Superior temporal gyrus (tissue), 1 donor: Measurements from ENCODE around the gene DMC1.

Experiments used
- DNase-seq: peaks from one replicate; pipeline ENCODE4 v3.0.0-alpha.2; 2016; ENCODE audit errors: extremely low spot score

The DMC1 gene

DNA sequence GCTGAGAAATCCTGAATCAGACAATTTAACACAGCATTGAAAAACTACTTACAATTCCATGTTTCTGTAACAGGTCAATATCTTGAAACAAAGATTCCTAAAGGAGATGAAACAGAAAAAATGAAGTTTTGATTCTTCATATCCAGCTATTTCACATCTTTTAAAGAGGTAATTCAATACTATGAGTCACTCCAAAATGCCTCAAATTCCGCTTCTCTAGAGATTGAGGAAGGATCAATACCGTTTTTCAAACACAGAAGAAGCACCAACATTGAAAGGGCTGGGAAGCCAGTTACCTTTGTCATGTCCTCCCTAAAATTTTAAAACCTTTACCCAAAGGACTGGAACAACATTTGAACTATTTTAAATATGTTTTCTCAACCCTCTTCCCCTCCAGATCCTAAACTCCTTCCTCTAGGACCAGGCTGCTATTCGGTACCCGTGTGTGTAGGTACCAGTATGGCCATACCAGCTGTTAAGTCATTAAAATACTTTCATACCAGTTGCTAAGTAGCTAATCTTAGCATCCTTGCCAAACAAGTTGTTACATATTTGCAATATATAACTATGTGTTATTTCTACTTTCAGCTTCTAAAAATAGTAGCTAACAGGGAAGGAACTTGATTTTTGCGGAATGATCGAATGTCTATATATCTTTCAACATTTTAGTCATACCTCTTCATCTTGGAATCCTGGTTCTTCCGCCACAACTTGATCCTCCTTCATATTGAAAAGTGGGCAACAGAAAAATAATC, 2.3 kb downstream of the DMC1 start:
- DNase-seq = peak; percentile 27

DNA sequence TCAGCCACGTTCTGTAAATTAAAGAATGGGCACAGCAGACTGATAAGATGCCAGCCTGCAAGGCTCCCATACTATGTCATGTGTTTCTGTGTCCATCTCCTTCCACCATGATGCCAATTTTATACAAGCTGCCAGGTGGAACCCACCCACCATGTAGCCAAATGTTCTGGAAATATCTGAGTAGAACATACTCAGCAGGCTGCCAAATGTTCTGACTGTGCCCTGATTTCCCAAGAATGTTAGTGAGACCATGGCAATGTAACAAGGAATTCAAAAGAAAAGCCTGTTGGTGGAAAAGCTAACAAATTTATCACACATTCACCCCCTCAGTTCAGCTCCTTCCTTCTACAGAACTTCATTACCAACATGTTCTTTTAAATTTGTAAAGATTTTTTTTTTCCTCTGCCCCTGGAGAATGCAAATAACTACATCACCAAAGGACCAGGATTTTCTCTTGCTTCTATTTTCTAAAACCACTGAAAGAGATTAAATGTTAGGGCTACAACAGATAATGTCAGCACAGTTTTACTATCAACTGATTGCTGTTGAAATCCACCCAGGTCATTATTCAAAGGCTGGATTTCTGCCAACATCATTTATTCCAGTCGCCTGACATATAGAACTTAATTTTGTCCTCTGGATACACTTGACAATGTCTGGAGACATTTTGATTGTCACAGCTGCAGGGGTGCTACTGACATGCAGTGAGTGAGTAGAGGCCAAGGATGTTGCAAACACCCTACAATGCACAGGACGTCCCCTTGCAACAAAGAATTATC, 3.1 kb downstream of the DMC1 start:
- peak; percentile 81 for DNase-seq

DNA sequence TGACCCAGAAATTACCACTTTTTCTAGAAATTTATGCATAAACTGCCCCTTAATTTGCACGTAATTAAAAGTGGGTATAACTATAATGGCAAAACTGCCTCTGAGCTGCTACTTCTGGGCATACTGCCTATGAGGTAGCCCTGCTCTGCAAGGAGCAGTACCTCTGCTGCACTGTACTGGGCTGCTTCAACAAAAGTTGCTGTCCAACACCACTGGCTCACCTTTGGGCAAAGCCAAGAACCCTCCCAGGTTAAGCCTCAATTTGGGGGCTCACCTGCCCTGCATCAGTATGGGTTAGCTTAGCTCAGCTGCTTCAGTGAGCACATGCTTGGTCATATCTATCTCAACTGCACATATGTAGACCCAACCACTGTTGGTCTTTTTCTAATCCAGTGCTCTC, 4.5 kb downstream of the DMC1 start:
- DNase-seq = no peak

DNA sequence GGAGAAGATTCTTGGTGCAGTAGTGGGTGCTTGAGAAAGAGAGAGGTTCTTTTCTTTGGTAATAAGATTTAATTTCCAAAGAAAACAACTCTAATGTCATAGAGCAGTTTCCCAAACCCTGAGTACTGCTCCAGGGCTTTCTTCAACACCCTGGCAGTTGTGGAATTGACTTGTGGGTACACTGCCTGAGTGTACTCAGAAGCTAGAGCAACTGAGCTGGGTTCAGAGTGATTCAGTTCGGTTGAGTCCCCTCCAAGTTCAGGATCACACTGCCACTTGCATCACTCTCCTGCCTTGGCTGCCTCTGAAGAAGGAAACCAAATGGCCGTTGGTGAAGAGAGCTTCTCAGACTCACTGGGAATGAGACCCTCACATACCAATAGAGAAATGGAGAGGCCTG, 5.3 kb downstream of the DMC1 start:
- DNase-seq = no peak

DNA sequence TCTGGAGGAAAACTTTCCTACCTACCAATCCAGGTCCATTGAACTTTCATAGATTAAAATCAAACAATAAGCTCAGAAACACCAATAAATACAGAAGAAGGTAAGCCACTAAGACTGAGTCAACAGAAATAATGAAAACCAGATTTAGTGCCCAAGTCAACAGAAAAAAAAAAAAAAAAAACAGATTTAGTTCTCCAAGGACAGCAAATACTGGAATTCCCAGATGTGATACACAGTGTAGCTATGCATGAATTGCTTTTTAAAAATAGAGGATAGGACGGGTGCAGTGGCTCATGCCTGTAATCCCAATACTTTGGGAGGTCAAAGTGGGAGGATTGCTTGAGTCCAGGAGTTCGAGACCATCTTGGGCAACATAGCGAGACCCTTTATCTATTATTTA, 15.7 kb downstream of the DMC1 start:
- no peak for DNase-seq

DNA sequence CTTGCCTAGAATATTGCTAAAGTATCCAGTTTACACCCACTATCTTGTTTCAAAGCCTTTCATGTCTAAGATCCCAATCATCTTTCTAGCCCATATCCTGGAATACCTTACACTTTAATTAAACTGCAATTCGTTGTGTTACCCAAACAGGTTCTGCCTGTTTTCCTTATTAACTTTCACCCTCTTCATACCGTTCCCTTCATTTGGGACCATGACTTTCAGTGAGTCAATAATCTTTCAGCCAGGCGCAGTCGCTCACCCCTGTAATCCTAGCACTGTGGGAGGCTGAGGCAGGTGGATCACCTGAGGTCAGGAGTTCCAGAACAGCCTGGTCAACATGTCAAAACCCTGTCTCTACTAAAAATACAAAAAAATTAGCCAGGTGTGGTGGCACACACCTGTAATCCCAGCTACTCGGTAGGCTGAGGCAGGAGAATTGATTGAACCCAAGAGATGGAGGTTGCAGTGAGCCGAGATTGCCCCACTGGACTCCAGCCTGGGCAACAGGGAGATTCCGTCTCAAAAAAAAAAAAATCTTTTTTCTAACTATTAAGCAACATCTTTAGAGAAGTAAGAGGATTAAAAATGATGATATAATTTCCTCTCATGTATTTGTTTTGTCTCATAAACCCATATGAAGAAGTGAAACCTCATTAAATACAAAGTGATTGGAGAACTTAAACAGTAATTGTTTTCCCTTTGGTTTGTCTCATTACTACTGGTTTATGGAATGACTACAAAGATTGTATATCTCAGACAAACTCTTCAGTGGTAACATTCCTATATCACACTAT, 20.7 kb downstream of the DMC1 start:
- no peak for DNase-seq

DNA sequence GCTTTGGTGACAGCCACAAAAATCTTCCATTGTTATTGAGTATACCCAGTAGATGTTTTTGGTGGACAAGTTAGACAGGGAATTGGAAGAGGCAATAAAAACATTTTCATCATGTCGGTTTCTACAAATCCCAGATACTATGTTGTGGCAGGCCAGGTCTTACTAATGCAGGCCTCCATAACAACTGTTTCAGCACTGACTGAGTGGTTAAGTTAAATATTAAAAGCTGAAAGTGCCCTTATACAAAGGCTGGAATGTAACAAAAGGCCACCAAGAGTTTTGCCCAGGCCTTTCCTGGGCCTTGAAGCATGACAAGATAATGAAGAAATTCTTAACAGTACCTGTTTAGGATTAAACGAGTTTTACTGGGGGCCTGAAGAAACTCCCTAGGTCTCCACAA, 29.3 kb downstream of the DMC1 start:
- DNase-seq = no peak

DNA sequence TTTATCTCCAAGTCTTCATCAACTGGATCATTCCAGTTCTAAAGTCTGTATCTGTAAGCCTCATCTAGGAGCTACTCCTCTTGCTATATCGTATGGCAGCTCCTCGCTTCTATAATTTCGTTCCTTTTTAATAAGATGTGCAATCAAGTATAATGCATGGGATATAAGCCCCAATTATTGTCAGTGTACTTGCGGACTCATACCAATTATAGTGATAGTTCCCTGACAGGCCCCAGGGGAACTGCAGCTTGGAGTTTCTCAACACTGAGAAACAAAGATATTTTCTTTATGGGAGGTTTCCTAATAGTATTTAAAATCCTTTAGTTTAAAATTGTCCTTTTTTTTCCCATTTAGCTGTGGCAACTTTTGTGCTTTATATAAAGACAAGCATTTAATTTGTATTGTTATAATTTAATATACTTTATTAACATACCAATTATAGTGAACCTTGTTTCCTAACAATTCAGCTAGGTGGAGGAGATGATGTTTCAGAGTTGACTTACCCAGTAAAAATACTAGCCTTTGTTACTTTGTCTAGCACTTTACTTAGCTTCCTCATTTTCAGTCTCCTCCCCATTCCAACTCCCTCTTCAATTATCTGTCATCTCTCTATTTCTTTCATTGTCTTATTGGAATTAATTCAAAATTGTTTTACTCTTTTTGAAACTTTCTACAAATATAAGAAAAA, 38.6 kb downstream of the DMC1 start:
- DNase-seq = no peak

DNA sequence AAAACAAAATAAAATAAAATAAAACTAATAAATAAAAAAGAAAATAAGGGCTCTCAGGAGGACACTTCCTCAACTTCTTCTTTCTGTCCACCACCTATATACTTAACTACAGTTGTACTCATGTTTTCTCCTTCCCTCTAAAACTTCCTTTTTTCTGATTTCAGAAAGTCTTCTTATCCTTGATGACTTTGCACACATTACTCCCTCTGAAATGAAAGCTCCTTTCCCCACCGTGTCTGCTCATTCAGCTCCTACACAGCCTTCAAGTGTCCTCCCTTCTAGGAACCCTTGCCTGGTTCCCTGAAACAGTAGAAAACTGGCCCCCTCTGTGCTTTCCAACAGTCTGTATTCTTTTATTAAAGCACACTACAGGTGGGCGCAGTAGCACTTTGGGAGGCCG, 45.6 kb downstream of the DMC1 start:
- no peak for DNase-seq

DNA sequence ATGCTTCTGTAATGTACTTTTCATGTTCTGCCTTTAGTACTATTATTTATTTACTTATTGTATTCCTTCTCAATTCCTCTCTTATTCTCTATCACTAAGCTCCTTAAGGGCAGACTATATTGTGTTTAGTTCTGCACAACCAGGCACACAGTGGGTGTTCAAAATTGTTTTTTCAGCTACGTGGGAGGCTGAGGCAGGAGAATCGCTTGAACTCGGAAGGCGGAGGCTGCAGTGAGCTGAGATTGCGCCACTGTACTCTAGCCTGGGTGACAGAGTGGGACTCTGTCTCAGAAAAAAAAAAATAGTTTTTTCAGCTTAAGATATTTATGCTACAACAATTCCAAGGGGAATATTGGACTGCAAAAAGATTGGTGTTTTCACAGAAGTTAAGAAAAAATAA, 46.5 kb downstream of the DMC1 start:
- DNase-seq = no peak

DNA sequence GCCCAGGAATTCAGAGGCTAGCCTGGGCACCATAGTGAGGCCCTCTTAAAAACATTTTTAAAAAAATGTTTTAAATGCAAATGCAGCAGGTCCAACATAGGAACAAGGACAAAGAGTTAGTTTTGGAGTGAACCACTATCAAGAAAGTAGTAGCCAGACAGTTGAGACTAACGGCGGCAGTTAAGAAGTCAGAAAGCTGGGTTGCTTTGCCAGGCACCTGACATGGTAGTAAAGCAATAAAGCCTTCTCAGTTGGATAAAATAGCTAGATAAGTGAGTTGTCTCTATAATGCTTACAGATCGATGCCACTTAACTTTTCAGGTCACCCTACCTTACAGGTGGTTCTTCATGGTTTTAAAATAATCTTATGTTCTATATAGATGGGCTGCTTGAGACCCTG, 47.0 kb downstream of the DMC1 start:
- DNase-seq = no peak

DNA sequence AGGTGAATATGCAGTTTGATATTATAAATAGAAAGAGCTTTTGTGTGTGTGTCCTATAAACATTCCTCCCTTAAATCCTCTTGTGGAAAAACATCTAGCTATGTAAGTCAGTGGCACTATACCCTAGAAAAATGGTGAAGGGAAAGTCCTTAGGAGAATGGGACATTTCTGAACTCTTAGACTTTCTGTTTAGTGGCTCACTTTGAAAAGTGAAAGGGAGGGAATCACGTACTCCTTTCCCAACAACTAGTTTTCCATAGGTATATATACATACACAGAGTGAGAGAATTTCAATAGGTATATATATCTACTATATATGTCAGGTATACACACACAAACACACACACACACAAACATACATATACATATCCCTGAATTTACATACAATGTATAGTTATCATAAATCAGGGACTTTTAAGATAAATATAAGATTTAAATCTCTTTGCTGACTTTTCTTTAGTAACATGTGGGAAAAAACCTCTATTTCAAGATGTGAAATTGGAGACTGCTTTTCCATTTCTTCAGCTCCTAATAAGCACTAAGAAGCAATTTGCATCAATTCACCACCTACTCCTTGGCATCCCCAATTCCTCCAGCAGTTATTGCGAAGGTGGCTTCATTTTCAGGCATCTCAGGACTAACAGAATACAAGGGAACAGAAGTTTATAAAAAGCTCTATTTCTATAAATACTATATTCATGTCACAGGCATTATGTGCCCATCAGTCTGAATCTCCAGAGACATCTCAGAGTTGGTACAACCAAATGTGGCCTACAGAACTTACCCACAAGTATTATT, 50.3 kb downstream of the DMC1 start:
- no peak for DNase-seq

DNA sequence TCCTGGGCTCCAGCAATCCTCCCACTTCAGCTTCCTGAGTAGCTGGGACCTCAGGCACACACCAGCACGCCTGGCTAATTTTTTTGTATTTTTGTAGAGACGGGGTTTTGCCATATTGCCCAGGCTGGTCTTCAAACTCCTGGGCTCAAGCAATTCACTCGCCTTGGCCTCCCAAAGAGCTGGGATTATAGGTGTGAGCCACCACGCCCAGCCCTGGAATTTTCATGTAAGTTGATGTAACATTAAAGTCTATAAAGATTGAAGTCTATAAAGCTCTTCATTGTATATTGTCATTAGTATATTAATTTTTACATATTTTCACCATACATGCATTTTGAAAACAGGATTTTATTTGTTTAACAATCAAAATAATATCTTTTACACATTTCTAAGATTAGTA, 51.4 kb downstream of the DMC1 start:
- no peak for DNase-seq

DNA sequence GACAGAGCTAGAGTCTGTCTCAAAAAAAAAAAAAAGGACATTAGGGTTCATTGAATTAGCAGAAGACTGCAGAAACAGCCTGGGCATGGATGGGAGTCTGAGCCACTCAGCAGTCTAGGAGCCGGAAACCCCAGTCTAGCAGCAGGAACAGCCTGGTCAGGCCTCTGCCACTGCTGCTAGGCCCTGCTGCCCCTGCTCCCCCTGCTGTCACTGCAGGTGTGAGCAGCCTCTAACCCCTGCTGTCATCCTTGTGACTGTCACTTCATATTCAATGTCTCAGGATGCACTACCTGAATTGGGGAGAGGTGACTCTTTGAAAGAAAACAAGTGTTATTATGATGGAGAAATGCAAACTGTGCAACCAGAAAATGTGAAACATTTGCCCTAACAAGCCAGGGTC, 56.9 kb downstream of the DMC1 start:
- no peak for DNase-seq

DNA sequence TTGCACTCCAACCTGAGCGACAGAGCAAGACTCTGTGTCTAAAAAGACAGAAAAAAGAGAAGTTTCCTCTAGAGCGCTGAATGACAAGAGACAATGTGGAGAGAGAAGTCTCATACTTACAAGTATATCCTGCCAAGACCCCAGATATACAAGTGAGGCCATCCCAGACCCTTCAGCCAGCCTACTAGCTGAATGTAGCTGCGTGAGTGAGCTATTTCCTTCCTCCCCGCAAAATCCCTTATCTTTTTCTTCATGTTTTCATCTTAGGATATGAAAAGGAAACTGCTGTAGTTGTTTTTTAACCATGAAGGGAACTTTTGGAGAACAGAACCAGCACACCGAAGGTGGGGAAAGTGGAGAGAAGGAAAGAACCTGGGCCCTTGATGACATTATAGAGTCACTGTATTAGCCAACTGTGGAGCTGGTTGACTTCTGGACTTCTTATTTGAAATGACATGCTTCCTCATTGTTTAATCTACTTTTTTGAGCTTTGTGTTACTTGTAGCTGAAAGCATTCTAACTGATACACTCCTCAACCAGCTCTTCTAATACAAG, 59.5 kb downstream of the DMC1 start:
- no peak for DNase-seq

DNA sequence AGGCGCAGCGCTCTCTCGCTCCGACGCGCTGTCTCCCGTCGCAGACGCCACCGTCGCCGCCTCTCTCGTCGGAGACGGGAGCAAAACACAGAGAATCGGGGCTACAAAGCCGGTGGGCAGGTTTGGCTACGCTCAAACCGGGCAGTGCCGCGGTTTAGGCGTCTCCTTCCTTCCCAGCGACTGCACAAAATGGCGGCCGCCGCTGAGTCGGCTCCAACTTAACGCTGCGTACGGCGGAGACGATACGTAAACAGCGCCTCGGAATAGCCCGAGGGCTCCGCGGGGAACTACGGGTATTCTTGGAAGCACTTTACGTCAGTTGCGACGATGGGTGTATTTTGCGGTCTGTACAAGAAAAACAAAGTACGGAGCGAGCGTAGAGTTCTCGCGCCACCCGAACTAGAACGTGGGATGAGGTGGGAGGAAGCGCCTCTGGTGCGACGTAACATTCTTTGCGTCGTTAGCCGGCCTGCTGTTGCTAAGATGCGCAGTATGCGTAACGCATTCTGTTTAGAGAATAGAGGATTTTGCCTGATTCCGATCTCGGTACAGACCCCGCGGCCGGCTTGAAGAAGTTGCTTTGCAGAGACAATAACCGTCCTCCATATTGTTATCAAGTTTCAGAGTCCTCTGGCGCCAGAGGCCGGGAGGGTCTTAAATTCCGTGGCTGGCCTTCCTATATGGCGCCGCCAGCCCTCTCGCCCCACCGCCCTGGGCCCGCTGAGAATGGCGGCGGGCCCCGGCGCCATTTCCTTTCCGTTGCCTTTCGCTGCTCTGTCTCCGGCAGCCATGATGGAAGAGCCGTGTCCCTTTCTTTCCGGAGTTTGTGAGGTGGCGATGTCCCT, 63.6 kb downstream of the DMC1 start, which contains the start of gene DDX17:
Gene DDX17, minus strand, starts transcription at position 194 of the 845 bp plus-strand sequence.
- peak; percentile 100 for DNase-seq

DNA sequence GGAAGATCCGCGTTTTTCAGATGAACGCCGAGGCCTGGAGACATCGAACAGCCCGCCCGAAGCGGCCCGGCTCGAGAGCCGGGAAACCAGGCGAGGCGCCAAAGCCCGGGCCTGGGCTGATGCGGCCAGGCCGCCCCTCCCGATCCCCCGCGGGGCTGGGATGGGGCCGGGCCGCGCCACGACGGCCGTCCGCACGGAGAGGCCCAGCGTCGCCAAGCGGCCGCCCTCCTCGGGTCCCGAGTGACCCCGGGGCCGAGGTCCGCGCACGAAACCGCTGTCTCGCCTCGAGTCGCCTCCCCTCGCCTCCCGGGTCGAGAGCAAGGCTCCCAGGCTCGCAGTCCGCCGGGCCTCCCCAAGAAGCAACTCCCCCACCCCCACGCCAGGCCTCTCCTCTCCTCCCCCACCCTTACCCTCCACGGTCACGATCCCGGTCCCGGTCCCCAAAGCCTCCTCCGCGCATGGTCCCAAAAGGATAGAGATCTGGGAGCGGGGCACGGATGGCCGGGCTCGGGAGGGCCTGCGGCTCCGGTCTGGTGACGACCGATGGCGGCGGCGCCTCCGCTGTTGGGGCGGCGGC, 64.4 kb downstream of the DMC1 start:
- DNase-seq = peak; percentile 85

DNA sequence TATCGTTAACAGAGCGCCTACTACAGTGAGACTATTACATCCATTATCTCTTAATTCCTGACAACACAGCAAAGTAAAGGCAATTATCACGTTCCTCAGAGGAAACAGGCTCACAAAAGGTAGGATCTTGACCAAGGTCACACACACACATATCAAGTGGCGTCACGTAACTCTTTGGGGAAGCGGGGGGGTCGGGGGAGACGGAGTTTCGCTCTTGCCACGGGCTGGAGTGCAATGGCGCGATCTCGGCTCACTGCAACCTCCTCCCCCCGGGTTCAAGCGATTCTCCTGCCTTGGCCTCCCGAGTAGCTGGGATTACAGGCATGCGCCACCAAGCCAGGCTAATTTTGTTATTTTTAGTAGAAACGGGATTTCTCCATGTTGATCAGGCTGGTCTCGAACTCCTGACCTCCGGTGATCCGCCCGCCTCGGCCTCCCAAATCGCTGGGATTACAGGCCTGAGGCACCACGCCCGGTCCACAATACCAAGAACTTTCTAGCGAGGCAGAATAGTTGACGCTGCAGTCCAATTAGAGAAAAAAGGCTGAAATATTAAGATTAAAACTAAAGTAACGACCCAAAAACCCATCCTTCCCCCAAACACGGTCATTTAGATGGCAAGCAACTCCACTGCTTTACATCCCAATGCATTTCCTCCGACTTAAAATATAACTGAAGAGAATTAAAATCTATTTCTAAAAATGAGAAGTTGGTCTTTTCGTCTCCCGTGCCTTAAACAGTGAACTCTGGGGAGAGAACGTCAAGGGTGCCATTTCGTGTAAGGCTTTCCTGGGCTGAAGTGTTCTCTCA, 65.0 kb downstream of the DMC1 start:
- DNase-seq = no peak

DNA sequence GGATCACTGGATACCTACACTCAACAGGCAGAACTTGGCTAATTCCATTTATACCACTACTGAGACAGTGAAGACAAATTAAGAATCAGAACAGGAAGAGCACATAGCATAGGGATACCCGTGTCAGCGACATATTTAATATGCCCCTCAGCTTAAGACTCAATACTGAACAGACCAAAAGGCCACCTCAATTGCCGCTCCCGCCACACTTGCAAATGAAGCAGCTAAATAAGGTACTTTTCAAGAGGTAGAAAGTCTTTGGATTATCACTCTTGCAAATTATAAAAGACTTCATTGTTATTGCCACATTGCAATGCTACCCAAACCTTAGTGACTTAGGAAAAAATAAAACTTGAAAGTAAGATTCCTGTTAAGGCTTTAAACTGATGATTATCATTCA, 67.0 kb downstream of the DMC1 start:
- no peak for DNase-seq
